NCI-H446 (cell line): ENCODE measurements around the gene ITPRIPL2.

ENCODE experiments used
- DNase-seq, 2 experiments: peaks; one replicate each; lab custom pipeline; 2025; lab: John Stamatoyannopoulos, UW

The ITPRIPL2 gene

GRCh38 chr16:19093631-19094541, 19.9 kb upstream of the ITPRIPL2 start:
- DNase-seq, result no peak

- no peak for DNase-seq
Measured at GRCh38 chr16:19094542-19095365, 19.0 kb upstream of the ITPRIPL2 start.

GRCh38 chr16:19095654-19096053, 18.1 kb upstream of the ITPRIPL2 start:
- no peak for DNase-seq

- no peak for DNase-seq
Measured at GRCh38 chr16:19098173-19098572, 15.6 kb upstream of the ITPRIPL2 start.

GRCh38 chr16:19102187-19102872, 11.4 kb upstream of the ITPRIPL2 start:
- DNase-seq, result no peak

- no peak for DNase-seq
Measured at GRCh38 chr16:19104607-19105006, 9.2 kb upstream of the ITPRIPL2 start.

- no peak for DNase-seq
Measured at GRCh38 chr16:19105131-19105530, 8.6 kb upstream of the ITPRIPL2 start.

- no peak for DNase-seq
Measured at GRCh38 chr16:19105891-19106624, 7.7 kb upstream of the ITPRIPL2 start.

- DNase-seq, result no peak
Measured at GRCh38 chr16:19106625-19107020, 7.1 kb upstream of the ITPRIPL2 start.

- no peak for DNase-seq
Measured at GRCh38 chr16:19108409-19109287, 5.1 kb upstream of the ITPRIPL2 start.

GRCh38 chr16:19109288-19109664, 4.5 kb upstream of the ITPRIPL2 start:
- no peak for DNase-seq

- no peak for DNase-seq
Measured at GRCh38 chr16:19110537-19111360, 3.0 kb upstream of the ITPRIPL2 start.

GRCh38 chr16:19112099-19112407, 1.7 kb upstream of the ITPRIPL2 start:
- no peak for DNase-seq

GRCh38 chr16:19114359-19115147, 789 bp downstream of the ITPRIPL2 start:
- no peak for DNase-seq

- DNase-seq, result no peak
Measured at GRCh38 chr16:19115148-19116021, 1.6 kb downstream of the ITPRIPL2 start.

GRCh38 chr16:19116711-19117449, 3.1 kb downstream of the ITPRIPL2 start:
- DNase-seq, result no peak

- no peak for DNase-seq
Measured at GRCh38 chr16:19118938-19119431, 5.2 kb downstream of the ITPRIPL2 start.
